ENCODE data around the gene PRPF40A.

The PRPF40A gene

GRCh38 chr2:152613235-152613634 is 104.0 kb downstream of the PRPF40A start:
- no peak for DNase-seq

GRCh38 chr2:152611458-152612231 is 105.6 kb downstream of the PRPF40A start:
- DNase-seq = peak; percentile 55

- DNase-seq = no peak
These were observed 107.6 kb downstream of the PRPF40A start for GRCh38 chr2:152609699-152610098.

- DNase-seq = no peak
These were observed 108.1 kb downstream of the PRPF40A start for GRCh38 chr2:152609154-152609553.

- DNase-seq = no peak
These were observed 109.4 kb downstream of the PRPF40A start for GRCh38 chr2:152607793-152608300.

- DNase-seq = no peak
These were observed 110.3 kb downstream of the PRPF40A start for GRCh38 chr2:152606941-152607340.

GRCh38 chr2:152606081-152606480 is 111.2 kb downstream of the PRPF40A start:
- no peak for DNase-seq

GRCh38 chr2:152603166-152603565 is 114.1 kb downstream of the PRPF40A start:
- no peak for DNase-seq

GRCh38 chr2:152602750-152603149 is 114.5 kb downstream of the PRPF40A start:
- DNase-seq = no peak

Data from GOT3 (cell line).